B cell (primary cell): Measurements from ENCODE around the gene FBLIM1.

Source experiments
- EZH2 ChIP-seq: IDR thresholded peaks from 2 replicates; pipeline ENCODE4 v1.6.1; 2012; ENCODE audit warnings: borderline replicate concordance, low read depth, mild to moderate bottlenecking, moderate library complexity, low read length; ENCODE audit not compliant: insufficient read depth, poor library complexity, severe bottlenecking
- TF ChIP-seq, protein P1 (sequence below): fragments of 200-600 bp; IDR thresholded peaks from one replicate; pipeline ENCODE4 v1.8.0; 2022; ENCODE audit warnings: antibody characterized with exemption, mild to moderate bottlenecking

DNA sequence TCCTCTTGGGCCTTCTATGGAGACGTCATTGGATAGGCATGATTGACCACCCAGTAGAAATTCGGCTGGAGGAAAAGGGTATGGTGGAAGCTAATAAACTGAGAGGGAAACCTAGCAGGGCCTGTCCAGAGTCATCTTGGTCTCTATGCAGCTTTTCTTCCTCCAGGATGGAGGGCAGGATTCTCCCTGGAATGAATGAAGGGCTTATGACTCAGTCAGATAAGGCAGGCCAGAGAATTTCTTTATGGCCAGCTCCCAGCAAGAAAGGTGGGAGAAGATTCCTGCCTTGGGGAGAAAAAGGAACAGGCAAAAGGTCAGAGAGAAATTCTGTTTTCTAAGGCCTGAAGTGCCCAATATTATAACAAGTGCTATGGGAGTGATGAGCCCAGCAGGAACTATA, 17.1 kb downstream of the FBLIM1 start:
- TF ChIP-seq, protein P1, sequence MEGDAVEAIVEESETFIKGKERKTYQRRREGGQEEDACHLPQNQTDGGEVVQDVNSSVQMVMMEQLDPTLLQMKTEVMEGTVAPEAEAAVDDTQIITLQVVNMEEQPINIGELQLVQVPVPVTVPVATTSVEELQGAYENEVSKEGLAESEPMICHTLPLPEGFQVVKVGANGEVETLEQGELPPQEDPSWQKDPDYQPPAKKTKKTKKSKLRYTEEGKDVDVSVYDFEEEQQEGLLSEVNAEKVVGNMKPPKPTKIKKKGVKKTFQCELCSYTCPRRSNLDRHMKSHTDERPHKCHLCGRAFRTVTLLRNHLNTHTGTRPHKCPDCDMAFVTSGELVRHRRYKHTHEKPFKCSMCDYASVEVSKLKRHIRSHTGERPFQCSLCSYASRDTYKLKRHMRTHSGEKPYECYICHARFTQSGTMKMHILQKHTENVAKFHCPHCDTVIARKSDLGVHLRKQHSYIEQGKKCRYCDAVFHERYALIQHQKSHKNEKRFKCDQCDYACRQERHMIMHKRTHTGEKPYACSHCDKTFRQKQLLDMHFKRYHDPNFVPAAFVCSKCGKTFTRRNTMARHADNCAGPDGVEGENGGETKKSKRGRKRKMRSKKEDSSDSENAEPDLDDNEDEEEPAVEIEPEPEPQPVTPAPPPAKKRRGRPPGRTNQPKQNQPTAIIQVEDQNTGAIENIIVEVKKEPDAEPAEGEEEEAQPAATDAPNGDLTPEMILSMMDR, result no peak
- TF ChIP-seq EZH2, result no peak
